Amniotic epithelial cell (primary cell): ENCODE results near the gene NALCN.
A peak's percentile ranks its signal among the peaks of the same experiment; 100 is the strongest.

Experiments
- DNase-seq: peaks from one replicate; pipeline ENCODE4 v3.0.0-alpha.2; 2010; ENCODE audit warnings: low read depth

The NALCN gene

DNA sequence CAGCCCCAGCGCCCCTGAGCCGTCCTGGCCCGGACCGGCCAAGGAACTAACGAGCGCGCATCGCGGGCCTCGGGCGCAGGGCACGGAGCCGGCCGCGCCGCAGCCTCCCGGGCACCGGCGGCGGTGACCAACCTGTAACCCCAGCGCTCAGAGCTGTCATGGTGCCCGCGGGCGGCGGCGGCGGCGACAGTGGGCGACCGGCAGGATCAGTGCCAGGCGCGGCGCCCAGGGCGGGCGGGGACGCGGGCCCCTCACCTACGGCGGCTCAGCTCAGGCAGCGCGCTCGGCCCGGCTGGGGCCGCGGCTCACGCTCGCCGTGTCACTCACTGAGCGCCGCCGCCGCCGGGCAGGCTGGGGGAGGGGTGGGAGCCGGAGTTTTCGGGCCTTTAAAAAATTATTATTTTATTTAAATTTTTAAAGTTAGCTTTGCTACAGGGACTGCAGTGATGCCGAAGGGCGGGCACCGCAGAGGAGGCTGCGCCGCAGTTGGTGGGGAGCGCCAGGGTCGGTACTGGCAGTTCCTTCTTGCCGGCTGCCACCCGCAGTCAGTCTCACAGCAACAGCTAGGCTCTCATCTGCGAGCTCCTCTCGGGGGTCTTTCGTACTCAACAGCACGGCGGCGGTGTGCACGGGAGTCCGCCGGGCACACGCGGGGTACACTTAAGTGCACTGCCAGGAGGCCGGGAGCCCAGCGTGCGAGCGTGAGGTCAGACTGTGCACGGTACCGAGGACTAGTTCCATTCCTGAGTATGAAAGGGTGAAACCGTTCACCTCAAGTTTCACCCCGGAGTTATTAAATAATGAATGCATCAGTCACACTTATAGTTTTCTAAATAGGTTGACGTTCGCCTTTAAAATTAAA lies at the start of gene NALCN:
Gene NALCN, minus strand, starts transcription at position 328 of the 862 bp plus-strand sequence. CDS start 17,382 bp downstream, outside the sequence.
- DNase-seq: peak; percentile 29

DNA sequence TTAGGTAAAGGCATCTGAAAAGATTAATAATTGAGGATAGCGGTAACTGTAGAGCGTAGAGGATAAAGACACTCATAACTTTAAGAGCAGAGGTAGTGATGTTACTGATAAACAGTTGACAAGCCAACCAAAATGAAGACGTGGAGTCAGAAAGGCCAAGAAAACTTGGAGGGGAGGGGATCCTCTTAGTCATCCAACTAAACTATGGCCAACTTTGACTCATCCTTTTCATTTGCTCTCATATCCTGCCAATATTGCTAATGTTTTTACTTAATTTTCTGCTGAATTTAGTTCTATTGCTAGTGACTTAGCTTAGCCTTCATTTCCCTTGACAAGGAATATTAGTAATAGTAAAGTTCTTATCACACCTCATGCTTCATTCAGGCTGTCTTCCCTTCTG lies 49.6 kb upstream of the NALCN start:
- DNase-seq: no peak

DNA sequence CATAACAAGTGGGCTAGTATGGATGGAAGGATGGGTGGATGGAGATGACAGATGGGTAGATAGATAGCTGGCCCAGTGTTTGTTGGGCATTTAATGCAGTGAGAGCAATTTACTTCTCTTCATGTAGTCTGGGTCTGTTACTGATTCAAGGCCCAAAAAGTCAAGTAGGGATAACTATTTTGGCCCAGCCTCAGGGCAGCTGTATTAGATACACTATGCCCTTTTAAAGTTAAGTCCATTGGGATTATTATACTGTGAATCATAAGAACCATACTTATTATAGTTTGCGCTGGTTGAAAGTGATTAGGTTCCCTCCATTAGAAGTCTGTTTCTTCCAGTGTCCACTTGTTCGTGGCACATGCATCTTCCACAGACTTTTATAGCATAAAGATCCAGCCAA lies 40.9 kb upstream of the NALCN start:
- no peak for DNase-seq

DNA sequence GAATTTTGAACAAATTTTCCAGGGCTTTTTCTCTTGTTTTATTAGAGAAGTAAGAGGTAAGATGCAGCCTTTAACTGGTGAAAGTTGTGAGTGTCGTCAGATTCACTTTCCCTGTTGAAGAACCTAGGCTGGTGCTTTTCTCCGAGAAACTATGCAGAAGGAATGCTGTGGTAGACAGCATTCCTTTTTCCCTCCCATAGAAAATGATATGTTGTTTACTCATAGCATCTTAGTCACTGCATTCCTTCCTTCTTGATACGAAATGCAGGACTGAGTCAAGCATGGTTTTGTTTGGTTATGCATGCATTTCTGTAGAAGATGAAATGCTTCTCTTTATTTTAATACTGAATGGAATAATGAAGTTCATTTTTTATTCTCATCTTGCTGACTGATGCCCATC lies 39.6 kb upstream of the NALCN start:
- DNase-seq: peak; percentile 98

DNA sequence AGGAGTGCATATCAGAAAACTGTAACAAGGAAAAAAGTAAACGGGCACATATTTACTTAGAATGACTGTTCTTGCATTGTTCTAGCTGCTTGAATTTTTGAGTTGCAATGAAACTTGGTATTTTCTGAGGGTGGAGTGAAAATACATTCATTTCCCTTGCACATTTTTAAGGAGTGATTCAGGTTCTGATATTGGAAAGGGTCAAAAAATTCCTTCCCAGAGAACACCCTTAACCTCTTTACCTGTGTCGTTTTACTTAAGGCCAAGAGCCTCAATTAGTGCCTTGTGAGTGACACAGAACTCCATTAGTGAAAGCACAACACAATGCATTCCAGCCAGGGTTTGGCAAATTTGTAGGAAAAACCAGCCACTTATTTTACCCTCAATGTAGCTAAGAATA lies 38.5 kb upstream of the NALCN start:
- DNase-seq: peak; percentile 48

DNA sequence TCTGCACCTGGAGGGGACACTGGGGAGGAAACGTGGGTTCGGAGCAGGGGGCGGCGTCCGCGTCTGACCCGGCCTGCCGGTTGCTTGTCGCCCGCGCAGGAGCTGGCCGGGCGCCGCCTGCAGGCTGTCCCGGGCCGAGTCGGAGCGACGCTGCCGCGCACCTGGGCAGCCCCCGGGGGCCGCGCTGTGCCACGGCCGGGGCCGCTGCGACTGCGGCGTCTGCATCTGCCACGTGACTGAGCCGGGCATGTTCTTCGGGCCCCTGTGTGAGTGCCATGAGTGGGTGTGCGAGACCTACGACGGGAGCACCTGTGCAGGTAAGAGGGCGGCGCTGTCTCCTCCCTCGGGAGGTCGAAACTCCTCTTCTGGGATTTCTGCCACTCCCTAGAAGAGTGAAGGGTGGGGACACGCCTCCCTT lies 37.5 kb upstream of the NALCN start:
- DNase-seq: no peak

DNA sequence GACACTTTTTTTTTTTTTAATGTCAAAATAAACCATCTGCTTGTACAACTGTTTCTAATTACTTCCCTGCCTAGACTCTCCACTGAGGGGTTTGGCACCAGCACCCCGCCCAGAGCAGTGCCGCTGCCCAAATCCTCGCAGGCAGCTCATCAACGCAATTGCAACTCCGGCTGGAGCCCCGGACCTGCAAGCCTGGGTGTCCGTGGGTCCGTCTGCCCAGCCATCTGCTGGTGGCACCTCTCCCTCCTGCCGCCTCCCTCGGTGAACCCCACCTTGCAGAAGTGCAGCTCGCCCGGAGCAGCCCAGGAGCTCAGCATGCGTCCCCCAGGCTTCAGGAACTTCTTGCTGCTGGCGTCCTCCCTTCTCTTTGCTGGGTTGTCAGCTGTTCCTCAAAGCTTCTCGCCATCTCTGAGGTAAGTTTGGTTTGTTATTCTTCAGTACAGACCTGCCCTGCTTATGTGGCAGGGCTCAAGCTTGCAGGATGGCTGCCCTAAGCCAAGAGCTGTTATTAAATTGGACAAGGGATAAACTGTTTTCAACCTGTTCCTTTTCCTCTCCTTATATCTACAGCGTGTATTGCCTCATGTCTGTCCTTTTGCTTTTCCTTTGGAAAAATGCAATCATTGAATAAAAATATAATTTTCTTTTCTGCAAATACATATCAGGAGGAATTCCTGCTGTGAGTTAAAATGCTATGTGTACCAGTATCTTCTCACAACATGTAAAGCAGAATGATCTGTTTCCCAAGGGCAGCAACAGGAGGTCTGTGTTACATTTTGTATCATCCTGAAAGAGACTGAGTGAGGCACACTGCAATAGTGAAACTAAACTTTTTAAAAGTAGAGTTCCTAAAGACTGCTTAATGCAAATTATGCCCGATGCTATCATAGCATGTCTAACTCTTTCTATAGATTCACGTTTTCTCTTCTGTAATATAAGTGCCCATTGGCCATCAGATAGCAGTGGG lies 36.5 kb upstream of the NALCN start, which contains the start of gene ITGBL1:
Gene ITGBL1, plus strand, starts transcription at position 157 of the 967 bp plus-strand sequence. Its CDS starts 159 bp downstream, at position 316.
- no peak for DNase-seq

DNA sequence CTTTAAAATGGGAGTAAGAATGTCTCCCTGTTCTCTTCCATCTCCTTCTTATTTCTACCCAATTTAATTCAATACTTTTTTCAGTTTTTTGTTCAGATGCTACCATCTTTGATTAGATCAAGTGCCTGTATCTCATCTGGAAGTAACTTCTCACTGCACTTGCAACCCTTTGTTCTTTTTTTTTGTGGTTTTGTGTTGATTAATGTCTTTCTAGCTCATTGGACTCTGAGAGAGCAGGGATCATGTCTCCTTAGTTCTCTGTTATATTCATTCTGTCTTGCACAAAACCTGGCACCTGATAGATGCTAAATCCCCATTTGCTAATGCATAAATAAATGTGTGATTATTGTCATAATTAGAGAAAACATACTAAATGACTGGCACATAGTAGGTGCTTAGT lies 35.3 kb upstream of the NALCN start:
- DNase-seq: peak; percentile 61

DNA sequence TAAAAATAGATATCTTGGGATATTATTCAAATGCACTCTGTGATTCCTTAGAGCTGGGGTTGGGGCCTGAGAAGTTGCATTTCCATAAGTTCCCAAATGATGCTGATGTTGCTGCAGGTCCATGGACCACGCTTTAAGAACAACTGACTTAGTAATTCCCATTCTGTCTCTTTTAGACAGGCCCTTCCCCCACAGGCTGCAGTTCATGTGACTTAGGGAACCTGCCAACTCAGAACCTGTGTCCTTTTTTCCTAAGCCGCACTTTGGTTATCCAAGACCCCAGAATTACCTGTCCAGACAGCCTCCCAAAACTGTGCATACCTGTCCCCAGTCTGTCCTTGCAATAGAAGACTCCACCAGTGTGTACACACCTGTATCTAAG lies 34.4 kb upstream of the NALCN start:
- DNase-seq: no peak

DNA sequence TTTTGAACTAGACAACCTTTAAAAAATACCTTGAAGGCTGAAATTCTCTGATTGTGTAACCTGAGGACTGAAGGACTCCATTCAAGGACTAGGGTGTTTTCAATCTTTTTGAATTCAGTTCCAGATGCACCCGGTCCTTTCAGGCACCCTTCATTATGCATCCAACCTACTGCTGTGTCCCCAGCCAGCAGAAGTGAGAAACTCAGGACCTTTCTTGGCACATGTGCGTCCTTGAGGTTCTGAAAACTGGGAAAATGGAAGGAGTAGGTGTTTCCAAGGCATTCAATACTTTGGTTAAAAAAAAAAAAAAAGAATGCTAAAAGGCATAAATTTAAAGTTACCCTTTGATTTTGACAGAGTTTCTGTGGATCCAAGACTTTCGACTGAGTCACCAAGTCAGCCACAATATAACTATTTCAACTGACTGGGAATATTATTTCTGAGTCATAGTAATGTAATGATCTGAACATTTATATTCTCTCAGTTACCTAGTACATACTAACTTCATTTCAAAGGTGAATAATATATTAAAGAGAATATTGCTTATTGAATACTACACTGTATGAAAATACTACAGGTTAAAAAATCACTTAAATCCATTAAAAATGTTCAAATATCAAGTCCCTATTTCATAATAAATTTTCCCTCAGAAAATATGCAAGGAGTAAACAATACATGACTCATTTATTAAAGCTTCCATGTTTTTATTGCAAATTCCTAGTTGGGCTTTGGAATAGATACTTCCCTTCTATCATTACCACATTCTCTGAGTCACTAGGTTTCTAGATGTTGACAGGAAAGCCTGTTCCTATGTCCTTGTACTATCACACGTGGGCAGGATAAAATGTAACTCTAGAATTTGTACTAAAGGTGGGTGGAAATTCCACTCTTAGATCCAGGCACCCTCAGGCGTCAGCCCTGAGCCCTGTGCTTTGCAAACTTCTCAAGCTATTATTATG lies 33.8 kb upstream of the NALCN start:
- DNase-seq: peak; percentile 93

DNA sequence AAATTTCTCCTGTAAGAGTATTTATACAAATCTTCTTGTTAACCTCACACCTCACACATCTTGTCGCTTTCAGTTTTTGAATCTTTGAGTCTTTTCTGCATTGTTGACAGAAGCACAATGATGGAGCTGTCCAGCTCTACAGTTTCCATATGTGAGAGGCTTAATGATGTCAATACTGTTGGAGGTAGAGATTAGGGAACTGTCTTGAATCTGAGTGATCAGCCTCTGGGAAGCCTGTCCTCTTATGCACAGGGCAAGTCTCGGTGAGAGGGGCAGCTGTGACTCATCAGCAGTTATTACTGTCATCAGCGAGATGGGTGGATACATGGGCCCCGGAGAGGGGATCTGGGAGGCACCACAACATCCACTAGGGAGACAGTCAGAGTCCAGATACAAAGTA lies 31.5 kb upstream of the NALCN start:
- DNase-seq: no peak

DNA sequence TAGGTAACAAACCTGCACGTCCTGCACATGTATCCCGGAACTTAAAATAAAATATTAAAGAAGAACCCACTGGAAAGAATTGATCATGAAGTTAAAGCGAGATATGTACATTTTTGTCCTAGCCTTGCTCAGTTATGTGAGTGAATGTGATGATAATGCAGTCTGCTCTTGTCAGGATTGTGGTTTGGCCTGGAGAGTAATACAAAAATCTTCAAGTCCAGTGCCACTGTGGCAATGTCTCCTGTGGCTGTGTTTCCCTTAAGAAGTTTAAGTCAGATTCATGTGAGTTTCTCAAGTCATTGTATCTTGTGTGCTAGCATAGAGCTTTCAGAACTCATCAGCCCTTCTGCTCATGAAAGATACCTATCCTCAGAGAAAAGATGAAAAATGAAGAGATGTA lies 18.2 kb upstream of the NALCN start:
- peak; percentile 35 for DNase-seq

DNA sequence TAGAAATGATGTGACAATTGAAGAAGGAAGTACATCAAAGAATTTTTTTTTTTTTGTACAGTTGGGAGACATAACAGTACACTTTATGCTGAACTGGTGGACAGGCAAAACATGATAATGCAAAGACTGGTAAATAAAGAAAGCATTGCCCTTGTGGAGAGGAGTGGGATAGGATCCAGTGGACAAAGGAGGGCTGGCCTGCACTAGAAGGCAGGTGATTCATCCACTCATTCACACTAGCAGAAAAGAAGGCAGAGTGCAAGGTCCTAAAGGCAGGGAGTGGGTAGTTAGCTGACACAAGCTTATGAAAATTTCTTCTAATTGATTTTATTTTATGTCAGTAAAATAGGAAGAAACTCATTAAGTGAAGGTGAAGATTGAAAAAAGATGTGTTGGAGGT lies 17.6 kb upstream of the NALCN start:
- no peak for DNase-seq

DNA sequence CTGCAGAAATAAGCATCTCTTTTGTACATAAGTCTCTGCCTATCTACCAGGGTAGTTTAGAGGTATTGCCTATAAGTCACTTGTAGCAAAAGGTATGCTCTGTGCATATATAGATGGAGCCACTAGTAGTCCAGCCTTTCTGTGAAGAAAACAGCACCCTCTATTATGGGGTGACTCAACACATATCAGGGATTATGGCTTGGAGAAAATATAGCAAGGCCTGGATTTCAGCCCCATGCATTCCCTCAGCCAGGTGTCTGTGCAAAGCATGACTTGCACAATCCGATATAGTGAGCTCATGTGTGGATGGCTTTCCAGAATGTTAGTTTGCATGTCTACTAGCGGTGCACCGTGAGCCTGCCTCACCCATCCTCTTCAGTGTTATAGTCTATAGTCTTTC lies 13.4 kb upstream of the NALCN start:
- DNase-seq: peak; percentile 42

DNA sequence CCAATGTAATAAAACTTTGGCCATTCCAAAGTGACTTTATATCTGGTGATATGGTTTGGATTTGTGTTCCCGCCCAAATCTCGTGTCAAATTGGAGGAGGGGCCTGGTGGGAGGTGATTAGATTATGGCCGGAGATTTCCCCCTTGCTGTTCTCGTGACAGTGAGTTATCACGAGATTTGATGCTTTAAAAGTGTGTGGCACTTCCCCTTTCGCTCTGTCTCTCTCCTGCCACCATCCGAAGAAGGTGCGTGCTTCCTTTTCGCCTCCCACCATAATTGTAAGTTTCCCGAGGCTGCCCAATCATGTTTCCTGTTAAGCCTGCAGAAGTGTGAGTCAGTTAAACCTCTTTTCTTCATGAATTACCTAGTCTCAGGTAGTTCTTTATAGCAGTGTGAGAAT lies 9.3 kb upstream of the NALCN start:
- DNase-seq: no peak

DNA sequence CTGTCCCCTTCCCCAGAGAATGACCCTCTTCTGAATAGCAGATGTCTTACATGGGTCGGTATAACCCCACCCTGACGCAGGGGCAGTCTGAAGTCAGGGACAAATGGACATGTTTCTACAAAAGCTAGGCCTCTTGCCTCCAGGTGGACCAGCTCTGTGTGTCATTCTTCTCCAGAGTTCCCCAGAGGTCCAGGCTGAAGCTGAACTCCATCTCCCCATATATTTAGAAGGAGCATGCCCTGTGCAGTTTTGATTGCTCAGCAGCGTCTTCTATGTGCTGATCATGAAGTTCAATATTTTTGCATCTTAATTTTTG lies 8.8 kb upstream of the NALCN start:
- no peak for DNase-seq

DNA sequence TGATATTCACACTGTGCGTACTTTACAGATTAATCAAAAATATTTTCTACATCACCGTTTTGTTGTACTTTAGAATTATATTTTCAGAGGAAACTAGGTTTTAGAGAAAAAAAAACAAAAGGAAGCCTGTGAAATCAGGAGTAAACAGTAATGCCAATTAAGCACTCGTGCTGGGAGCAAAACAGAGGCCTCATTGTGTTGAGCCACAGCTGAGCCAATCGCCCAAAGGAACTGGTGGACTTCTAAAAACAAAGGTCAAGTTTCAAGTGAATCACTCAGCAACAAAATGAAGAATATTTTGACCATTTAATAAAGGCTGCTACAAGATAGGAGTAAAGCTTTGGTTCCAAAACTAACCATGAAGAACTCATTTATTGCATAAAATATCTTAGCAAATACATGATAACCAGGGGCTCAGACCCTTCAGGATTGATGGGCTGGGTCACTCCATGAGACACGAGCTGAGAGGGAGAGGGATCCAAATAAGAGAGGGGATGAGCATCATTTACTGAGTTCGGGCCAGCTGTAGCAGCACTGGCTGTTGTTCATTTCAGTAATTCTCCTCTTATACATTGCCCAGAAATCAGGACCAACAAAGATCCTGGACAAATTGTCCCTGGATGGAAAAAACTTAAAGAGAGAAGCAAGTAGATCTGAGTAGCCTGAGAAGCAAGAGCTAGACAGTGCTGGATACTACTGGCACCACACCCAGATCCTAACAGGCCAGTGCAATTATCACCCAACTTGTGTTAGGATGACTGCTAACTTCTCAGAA lies 8.3 kb upstream of the NALCN start:
- no peak for DNase-seq

DNA sequence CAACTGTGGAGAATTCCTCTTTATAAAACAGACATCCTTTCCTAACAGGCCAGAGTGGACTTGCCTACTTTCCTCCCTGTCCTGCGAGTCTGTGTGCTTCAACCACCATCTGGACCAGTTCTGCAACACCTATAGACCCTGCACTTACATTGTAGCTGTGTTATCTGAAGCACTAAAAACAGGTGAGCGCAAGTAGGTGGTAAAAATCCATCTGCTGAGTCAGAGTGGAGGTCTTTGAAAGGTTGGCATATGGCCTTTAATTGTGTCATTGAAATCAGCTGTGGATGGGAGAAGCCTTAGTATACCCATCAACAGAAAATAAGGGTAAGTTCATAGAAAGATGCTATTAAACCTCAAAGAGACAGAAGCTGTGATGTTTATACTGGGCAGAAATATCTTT lies 7.6 kb upstream of the NALCN start:
- DNase-seq: no peak

DNA sequence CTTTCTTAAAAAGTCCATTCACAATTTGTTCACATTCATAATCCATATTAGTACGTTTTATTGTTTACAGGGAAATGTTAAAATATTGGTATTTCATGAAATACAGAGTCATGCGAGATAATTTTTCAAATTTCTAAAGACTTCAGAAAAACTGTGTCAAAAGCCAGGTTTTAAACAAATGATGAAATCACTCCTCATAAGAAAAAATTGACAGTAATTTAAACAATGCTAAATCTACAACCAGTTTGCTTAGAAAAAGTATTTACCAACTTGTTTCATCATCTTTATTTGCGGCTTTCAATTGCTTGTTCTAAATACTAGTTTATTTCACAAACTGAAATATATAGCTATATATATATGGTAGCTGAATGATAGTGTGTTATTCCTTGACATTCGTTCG lies 1.2 kb upstream of the NALCN start:
- DNase-seq: no peak

DNA sequence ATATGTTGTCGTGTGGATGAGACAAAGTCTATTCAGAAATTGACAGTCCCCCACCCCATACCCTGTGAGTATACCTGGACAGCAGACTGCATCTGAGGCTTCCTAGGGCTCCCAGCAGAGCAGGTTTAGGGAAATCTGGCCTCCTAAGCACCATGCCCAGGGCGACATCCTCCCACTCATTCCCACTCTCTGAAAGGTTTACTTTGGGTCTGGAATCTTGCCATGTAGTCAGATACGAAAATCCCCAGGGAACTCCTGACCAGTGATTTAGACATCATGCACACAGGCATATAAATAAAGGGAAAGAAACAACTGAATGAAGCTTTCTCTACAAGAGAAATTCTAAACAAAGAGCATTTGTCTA lies 717 bp upstream of the NALCN start:
- peak; percentile 87 for DNase-seq
